Measurements from ENCODE around the gene LRRC28.

LRRC28 gene

DNA sequence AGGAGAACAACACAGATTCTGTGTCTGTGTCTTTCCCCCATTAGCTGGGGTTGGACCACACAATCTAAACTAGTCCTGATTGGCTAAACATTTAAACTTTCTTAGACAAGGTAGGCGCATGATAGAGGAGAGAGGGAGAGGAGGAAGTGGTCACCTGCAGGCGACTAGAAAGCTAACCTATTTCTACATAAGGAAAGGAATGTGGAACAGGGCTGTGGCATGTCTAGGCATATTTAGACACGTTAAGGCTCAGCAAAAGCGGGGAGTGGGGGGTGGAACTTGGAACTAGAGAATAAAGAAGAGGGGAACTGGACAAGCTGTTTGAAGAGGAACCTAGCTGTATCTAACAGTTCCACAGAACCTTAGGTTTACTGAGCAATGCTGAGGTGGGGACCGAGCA lies 12.8 kb downstream of the LRRC28 start:
- no peaks in the 10 kb centered on the region for H3K36me3 Mint-ChIP-seq (ENCODE audit: low read depth)
- intact Hi-C loops (cut with micrococcal nuclease): no loop called here
- H3K27me3 Mint-ChIP-seq: no peaks in the 10 kb centered on the region
- H3K27ac Mint-ChIP-seq: no peak overlapping the region
- no peak overlapping the region for H3K4me3 Mint-ChIP-seq
- H3K9me3 Mint-ChIP-seq: no peaks in the 10 kb centered on the region
- peaks cover 14% of the 10 kb centered on the region for H3K4me1 Mint-ChIP-seq (ENCODE audit: low read depth)

DNA sequence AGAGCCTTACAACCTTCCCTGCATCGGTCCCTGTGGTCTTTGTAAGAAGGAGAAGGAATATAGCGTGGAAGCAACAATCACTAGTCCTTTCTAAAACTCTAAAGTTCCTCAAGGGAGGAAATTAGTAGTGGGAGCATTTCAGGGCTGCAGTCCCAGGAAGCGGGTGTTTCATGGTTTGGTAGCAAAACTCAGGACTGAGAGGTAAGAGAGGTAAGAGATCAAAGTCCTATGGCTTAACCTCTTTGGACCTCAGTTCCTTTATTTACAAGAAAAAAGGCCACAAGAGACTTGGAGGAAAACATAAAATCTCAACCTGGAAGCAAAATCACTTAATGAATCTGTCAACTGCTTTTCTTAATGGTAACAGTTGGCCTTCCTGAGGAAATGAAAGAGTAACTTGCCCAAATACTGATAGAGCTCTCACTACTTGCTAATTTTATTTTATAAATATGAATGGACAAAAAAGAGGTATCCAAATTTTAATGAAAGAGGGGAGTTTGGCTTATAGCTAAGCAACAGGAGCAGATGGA lies 14.3 kb downstream of the LRRC28 start:
- H3K27me3 Mint-ChIP-seq: no peaks in the 10 kb centered on the region
- H3K27ac Mint-ChIP-seq: no peak overlapping the region
- intact Hi-C loops (cut with micrococcal nuclease): no loop called here
- H3K4me1 Mint-ChIP-seq (ENCODE audit: low read depth): peaks cover 14% of the 10 kb centered on the region
- no peaks in the 10 kb centered on the region for H3K36me3 Mint-ChIP-seq (ENCODE audit: low read depth)
- no peaks in the 10 kb centered on the region for H3K9me3 Mint-ChIP-seq
- no peak overlapping the region for H3K4me3 Mint-ChIP-seq

DNA sequence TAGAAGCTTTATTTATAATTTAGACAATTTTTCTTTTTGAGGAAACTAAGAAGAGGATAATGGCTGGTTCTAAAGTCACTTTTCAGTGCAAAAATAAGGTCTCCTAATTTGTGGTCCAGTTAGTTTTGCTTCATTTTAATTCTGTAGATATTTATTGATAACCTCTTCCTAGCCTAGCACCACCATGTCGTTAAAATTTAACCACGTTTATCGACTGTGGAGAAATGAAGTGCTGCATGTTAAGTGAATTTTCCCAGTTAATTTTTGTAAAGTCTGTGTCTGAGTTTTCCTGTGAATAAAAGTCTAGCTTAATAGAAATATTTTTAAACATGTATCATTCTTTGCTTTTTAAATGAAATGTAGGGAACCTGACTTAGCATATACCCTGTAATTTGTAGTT lies 16.7 kb downstream of the LRRC28 start:
- Mint-ChIP-seq H3K4me1 (ENCODE audit: low read depth) (peaks cover 14% of the 10 kb centered on the region), H3K27me3 (no peaks in the 10 kb centered on the region), H3K4me3 (no peak overlapping the region), H3K27ac (no peak overlapping the region), H3K36me3 (ENCODE audit: low read depth) (no peaks in the 10 kb centered on the region), H3K9me3 (no peaks in the 10 kb centered on the region)
- intact Hi-C loops (cut with micrococcal nuclease): no loop called here

DNA sequence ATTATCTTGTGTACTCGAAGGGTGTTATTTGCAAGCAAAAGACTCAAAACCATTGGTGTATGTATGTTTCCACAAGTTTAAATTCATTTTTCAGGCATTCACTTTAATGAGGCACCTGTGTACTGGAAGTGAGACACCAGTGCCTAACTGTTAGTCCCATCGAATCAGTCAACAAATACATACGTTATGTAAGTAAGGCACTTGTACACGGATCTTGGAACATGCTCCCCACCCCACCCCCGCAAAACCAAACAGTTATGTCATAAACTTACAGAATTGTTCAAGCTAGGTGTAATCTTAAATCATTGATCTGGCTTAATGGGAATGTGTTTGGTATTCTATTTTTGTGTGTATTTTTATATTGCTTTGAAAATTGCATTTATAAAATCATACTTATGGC lies 17.1 kb downstream of the LRRC28 start:
- Mint-ChIP-seq H3K27ac (no peak overlapping the region), H3K4me3 (no peak overlapping the region), H3K4me1 (ENCODE audit: low read depth) (peaks cover 14% of the 10 kb centered on the region), H3K36me3 (ENCODE audit: low read depth) (no peaks in the 10 kb centered on the region), H3K9me3 (no peaks in the 10 kb centered on the region), H3K27me3 (no peaks in the 10 kb centered on the region)
- intact Hi-C loops (cut with micrococcal nuclease): no loop called here

DNA sequence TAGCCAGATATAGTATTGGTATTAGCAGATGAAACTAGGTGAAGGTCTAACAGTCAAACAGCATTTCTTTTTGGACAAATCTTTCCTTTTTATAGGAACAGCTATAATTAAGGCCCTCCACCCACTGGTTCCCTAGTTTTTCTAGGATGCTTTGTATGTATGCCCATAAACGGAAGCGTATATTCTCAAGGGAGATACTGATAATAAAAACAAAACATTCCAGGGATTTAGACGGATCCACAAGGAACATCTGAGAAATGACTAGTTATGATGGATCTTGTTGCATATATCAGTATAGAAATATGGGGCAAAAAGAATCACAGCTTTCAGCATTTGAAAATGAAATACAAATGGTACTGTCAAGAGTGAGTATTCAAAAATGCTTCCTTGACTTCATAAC lies 22.5 kb downstream of the LRRC28 start:
- Mint-ChIP-seq H3K27me3 (no peaks in the 10 kb centered on the region), H3K36me3 (ENCODE audit: low read depth) (peaks cover 3% of the 10 kb centered on the region), H3K27ac (no peak overlapping the region), H3K4me1 (ENCODE audit: low read depth) (no peaks in the 10 kb centered on the region), H3K4me3 (no peak overlapping the region), H3K9me3 (no peaks in the 10 kb centered on the region)
- intact Hi-C loops (cut with micrococcal nuclease): loop anchor here (1.0 kb wide), 2 partner anchors 430 to 482 kb away; no protein-coding TSS in a partner anchor

DNA sequence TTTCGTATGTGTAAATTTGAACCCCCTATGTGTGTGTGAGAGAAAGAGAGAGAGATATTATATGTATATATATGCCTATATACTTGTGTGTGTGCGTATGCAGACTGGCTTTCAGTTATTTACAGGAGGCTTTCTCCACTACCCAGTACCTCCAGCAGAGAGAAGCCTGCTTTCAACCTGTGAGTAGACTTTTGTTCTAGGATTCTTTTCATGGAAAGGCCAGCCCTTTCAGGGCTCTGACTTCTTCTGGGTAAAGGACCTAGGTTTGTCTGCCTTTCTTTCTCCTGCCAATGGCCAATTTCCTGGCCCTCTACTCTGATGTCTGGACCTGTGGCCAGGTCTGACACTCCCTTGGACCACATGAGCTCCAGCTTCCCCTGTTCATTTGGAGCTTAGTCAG lies 23.8 kb downstream of the LRRC28 start:
- Mint-ChIP-seq H3K4me1 (ENCODE audit: low read depth) (no peaks in the 10 kb centered on the region), H3K27ac (no peak overlapping the region), H3K27me3 (no peaks in the 10 kb centered on the region), H3K36me3 (ENCODE audit: low read depth) (peaks cover 12% of the 10 kb centered on the region), H3K4me3 (no peak overlapping the region), H3K9me3 (no peaks in the 10 kb centered on the region)
- intact Hi-C loops (cut with micrococcal nuclease): no loop called here

GRCh38 chr15:99275525-99276128 lies 24.3 kb downstream of the LRRC28 start:
- Mint-ChIP-seq H3K9me3 (no peaks in the 10 kb centered on the region), H3K36me3 (ENCODE audit: low read depth) (peaks cover 15% of the 10 kb centered on the region), H3K27me3 (no peaks in the 10 kb centered on the region), H3K4me3 (no peak overlapping the region), H3K4me1 (ENCODE audit: low read depth) (no peaks in the 10 kb centered on the region), H3K27ac (no peak overlapping the region)
- intact Hi-C loops (cut with micrococcal nuclease): no loop called here

DNA sequence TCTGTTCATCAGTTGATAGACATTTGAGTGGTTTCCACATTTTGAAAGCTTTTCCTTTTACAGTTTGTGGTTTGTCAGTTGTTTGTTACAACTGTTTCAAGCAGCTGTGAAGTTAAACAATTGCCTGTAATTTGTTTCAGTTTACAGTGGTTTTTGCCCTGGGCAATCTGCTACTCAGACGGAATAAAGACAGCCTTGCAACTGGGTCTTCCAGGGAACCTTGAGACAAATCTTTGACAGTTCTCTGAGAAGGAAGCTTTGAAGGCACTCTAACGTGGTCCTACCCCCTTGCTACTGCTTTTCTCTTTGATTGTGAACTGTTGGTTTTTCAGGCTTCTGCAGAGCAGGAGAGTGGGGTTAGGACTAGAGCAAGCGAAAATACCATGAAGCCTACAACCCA lies 28.0 kb downstream of the LRRC28 start:
- H3K36me3 Mint-ChIP-seq (ENCODE audit: low read depth): peaks cover 15% of the 10 kb centered on the region
- no peaks in the 10 kb centered on the region for H3K27me3 Mint-ChIP-seq
- H3K27ac Mint-ChIP-seq: no peak overlapping the region
- no peak overlapping the region for H3K4me3 Mint-ChIP-seq
- no peaks in the 10 kb centered on the region for H3K9me3 Mint-ChIP-seq
- intact Hi-C loops (cut with micrococcal nuclease): no loop called here
- H3K4me1 Mint-ChIP-seq (ENCODE audit: low read depth): peaks cover 5% of the 10 kb centered on the region

GRCh38 chr15:99279827-99280226 lies 28.5 kb downstream of the LRRC28 start:
- Mint-ChIP-seq H3K27me3 (no peaks in the 10 kb centered on the region), H3K4me3 (no peak overlapping the region), H3K36me3 (ENCODE audit: low read depth) (peaks cover 19% of the 10 kb centered on the region), H3K4me1 (ENCODE audit: low read depth) (peaks cover 5% of the 10 kb centered on the region), H3K27ac (no peak overlapping the region), H3K9me3 (no peaks in the 10 kb centered on the region)
- intact Hi-C loops (cut with micrococcal nuclease): loop anchor here (10.0 kb wide), 1 partner anchor 95 kb away; no protein-coding TSS in a partner anchor

GRCh38 chr15:99282121-99282520 lies 30.8 kb downstream of the LRRC28 start:
- H3K27me3 Mint-ChIP-seq: no peaks in the 10 kb centered on the region
- intact Hi-C loops (cut with micrococcal nuclease): loop anchor here (10.0 kb wide), 1 partner anchor 93 kb away; no protein-coding TSS in a partner anchor
- H3K4me3 Mint-ChIP-seq: no peak overlapping the region
- H3K9me3 Mint-ChIP-seq: no peaks in the 10 kb centered on the region
- peaks cover 21% of the 10 kb centered on the region for H3K36me3 Mint-ChIP-seq (ENCODE audit: low read depth)
- no peak overlapping the region for H3K27ac Mint-ChIP-seq
- peaks cover 5% of the 10 kb centered on the region for H3K4me1 Mint-ChIP-seq (ENCODE audit: low read depth)

DNA sequence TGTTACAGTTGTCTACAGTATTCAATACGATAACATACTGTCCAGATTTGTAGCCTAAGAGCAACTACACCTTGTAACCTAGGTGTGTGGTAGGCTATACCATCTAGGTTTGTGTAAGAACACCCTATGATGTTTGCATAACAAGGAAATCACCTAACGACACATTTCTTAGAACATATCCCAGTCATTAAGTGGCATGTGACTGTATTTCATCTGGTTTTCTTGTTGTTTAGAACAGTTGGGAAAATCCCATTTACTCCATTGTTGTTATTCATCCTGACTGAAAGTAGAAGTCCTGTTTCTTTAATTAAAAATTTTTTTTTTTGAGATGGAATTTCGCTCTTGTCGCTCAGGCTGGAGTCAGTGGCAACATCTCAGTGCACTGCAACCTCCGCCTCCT lies 31.3 kb downstream of the LRRC28 start:
- no peak overlapping the region for H3K4me3 Mint-ChIP-seq
- H3K27ac Mint-ChIP-seq: no peak overlapping the region
- intact Hi-C loops (cut with micrococcal nuclease): loop anchor here (10.0 kb wide), 1 partner anchor 92 kb away; no protein-coding TSS in a partner anchor
- H3K36me3 Mint-ChIP-seq (ENCODE audit: low read depth): peaks cover 21% of the 10 kb centered on the region
- H3K27me3 Mint-ChIP-seq: no peaks in the 10 kb centered on the region
- no peaks in the 10 kb centered on the region for H3K9me3 Mint-ChIP-seq
- peaks cover 5% of the 10 kb centered on the region for H3K4me1 Mint-ChIP-seq (ENCODE audit: low read depth)

DNA sequence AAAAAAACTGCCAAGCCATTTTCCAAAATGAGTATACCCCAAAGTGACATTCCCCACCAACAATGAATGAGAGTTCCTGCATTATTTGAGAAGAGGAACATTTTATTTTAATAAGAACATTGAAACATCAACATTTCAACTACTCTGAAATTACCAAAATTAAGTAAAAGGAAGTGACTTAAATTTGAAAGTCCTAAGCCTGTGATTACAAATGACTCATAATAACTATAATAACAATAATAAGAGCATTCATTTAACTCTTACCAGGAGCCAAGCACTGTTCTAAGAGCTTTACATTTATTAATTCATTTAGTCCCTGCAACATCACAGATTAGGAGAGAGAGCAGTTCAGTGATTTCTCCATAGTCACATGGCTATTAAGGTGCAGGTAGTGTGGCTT lies 32.4 kb downstream of the LRRC28 start:
- Mint-ChIP-seq H3K36me3 (ENCODE audit: low read depth) (peaks cover 19% of the 10 kb centered on the region), H3K4me1 (ENCODE audit: low read depth) (peaks cover 5% of the 10 kb centered on the region), H3K9me3 (no peaks in the 10 kb centered on the region), H3K4me3 (no peak overlapping the region), H3K27me3 (no peaks in the 10 kb centered on the region), H3K27ac (no peak overlapping the region)
- intact Hi-C loops (cut with micrococcal nuclease): loop anchor here (10.0 kb wide), 1 partner anchor 91 kb away; no protein-coding TSS in a partner anchor

DNA sequence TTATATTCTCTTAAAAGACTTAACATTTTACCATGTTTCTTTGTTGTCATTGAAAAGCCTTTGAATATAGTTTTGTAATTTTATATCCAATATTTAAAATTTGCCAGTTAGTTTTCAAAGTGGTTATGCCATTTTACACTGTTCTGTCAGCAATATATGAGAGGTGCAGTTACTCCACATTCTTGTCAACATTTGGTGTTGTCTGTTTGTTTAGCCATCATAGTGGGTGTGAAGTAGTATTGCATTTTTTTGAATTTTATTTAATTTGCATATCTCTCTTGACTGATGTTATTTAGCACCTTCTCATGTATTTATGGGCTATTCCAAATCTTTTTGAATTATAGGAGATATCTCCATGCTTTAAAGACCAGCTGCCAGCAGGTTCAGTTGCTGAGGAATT lies 40.4 kb downstream of the LRRC28 start:
- Mint-ChIP-seq H3K27ac (no peak overlapping the region), H3K27me3 (no peaks in the 10 kb centered on the region), H3K4me1 (ENCODE audit: low read depth) (peaks cover 5% of the 10 kb centered on the region), H3K9me3 (peaks cover 11% of the 10 kb centered on the region), H3K4me3 (no peak overlapping the region), H3K36me3 (ENCODE audit: low read depth) (peaks cover 34% of the 10 kb centered on the region)
- intact Hi-C loops (cut with micrococcal nuclease): no loop called here

- Mint-ChIP-seq H3K27me3 (no peaks in the 10 kb centered on the region), H3K36me3 (ENCODE audit: low read depth) (peaks cover 34% of the 10 kb centered on the region), H3K9me3 (peaks cover 11% of the 10 kb centered on the region), H3K4me3 (no peak overlapping the region), H3K27ac (no peak overlapping the region), H3K4me1 (ENCODE audit: low read depth) (peaks cover 5% of the 10 kb centered on the region)
- intact Hi-C loops (cut with micrococcal nuclease): no loop called here
Measured at GRCh38 chr15:99295840-99296239, 44.6 kb downstream of the LRRC28 start.

DNA sequence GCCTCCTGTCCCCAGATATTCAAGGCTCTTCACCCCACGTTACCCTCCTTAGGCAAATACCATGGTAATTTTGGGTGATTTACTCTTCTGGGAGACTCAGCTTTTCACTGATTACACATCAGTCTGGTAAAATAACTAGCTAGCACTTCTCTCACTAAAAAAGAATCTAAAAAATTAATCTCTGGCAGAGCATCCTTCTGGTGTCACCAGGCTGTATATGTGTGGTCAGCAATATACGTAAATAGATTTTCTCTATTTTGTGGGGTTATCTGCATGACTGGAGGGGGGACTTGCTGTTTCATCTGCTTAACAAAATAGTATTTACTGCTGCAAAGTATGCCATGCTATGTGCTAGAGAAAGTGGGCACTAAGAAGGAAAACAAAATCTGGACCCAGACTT lies 45.1 kb downstream of the LRRC28 start:
- peaks cover 11% of the 10 kb centered on the region for H3K9me3 Mint-ChIP-seq
- H3K36me3 Mint-ChIP-seq (ENCODE audit: low read depth): peaks cover 34% of the 10 kb centered on the region
- H3K4me1 Mint-ChIP-seq (ENCODE audit: low read depth): peaks cover 5% of the 10 kb centered on the region
- H3K27me3 Mint-ChIP-seq: no peaks in the 10 kb centered on the region
- H3K4me3 Mint-ChIP-seq: no peak overlapping the region
- no peak overlapping the region for H3K27ac Mint-ChIP-seq
- intact Hi-C loops (cut with micrococcal nuclease): no loop called here

Data from dendritic cell treated with granulocyte-macrophage colony-stimulating factor and Interleukin-4, amounts not matched to agents 40 ng/mL and 50 ng/mL, for 4 days (primary cell).